Ectodermal cell (in vitro differentiated cells): ENCODE results near the gene ADAMTS3.

Source experiments
- H3K27ac ChIP-seq: 2 replicates; pipeline ENCODE4 v1.7.0; 2013; ENCODE audit warnings: mild to moderate bottlenecking, low read depth, low read length; ENCODE audit not compliant: insufficient read depth, poor library complexity, severe bottlenecking
- H3K27me3 ChIP-seq: 2 replicates; pipeline ENCODE4 v1.7.0; 2013; ENCODE audit warnings: mild to moderate bottlenecking, low read length; ENCODE audit not compliant: insufficient read depth, control insufficient read depth, poor library complexity, severe bottlenecking
- H3K36me3 ChIP-seq: one replicate; pipeline ENCODE4 v1.7.0; 2013; ENCODE audit warnings: low read length; ENCODE audit not compliant: control insufficient read depth, insufficient read depth
- H3K4me1 ChIP-seq: one replicate; pipeline ENCODE4 v1.7.0; 2013; ENCODE audit warnings: low read length; ENCODE audit not compliant: control insufficient read depth, insufficient read depth
- H3K4me3 ChIP-seq: 2 replicates; pipeline ENCODE4 v1.7.0; 2013; ENCODE audit warnings: low read depth, low read length, control low read depth; ENCODE audit not compliant: insufficient read depth
- H3K9me3 ChIP-seq: 2 replicates; pipeline ENCODE4 v1.7.0; 2013; ENCODE audit warnings: mild to moderate bottlenecking, low read length, moderate library complexity; ENCODE audit not compliant: control insufficient read depth
- WGBS, 2 experiments: methylation state at CpG; one replicate each; pipeline ENCODE4 v1.1.7; 2013; ENCODE audit warnings: missing lambda C conversion rate in 2 of 2; 5-methylcytosine and 5-hydroxymethylcytosine counted together

ADAMTS3 gene

DNA sequence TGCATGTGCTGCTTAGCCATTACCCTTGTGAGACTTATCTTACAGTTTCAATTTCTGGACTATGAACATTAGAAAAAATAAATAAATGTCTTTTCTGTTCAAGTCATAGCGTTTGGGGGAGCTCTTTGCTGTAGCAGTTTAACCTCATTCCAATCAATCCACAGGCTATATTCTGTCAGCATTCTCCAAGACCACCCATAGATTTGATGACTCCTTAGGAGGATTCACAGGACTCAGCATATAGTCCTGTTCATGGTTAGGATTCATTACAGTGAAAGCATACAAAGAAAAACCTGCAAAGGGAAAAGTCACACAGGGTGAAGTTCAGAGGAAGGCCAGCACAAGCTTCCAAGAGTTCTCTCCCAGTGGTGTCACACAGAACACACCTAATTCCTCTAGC is 180.5 kb downstream of the ADAMTS3 start:
- H3K27ac ChIP-seq = no peak overlapping the region
- H3K4me1 ChIP-seq = peaks cover under 1% of the 10 kb centered on the region
- H3K4me3 ChIP-seq = no peak overlapping the region
- WGBS, 2 experiments = 93 to 100% methylated on average over 1 of the region's 1 CpG
- no peaks in the 10 kb centered on the region for H3K9me3 ChIP-seq
- H3K36me3 ChIP-seq = no peaks in the 10 kb centered on the region
- no peaks in the 10 kb centered on the region for H3K27me3 ChIP-seq

DNA sequence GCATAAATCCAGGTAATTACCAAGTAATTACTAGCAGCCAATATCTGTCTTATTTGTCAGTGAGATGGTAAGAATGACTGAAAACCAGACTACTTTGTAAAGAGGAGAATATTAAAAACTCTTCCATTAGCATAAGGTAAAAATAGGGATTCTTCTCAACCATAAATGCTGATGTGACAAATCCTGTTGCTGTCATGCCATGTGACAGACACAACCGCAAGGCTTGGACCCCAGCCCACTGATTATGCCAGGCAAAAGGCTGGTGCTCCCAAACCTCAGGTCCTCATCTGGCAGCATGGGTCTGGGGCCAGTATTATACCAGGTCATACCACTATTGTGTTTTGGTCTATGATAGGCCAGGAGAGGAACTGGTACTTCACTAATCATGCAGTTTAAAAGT is 181.1 kb downstream of the ADAMTS3 start:
- Histone ChIP-seq H3K27ac (no peak overlapping the region), H3K27me3 (no peaks in the 10 kb centered on the region), H3K9me3 (no peaks in the 10 kb centered on the region), H3K36me3 (no peaks in the 10 kb centered on the region), H3K4me3 (no peak overlapping the region), H3K4me1 (peaks cover 3% of the 10 kb centered on the region)
- 93 to 100% methylated on average over 1 of the region's 1 CpG for WGBS, 2 experiments

- 77 to 82% methylated on average over 3 of the region's 3 CpGs for WGBS, 2 experiments
- no peak overlapping the region for H3K4me3 ChIP-seq
- peaks cover 3% of the 10 kb centered on the region for H3K4me1 ChIP-seq
- H3K27me3 ChIP-seq = no peaks in the 10 kb centered on the region
- no peaks in the 10 kb centered on the region for H3K36me3 ChIP-seq
- H3K27ac ChIP-seq = no peak overlapping the region
- no peaks in the 10 kb centered on the region for H3K9me3 ChIP-seq
Measured at GRCh38 chr4:72383439-72383838, 185.6 kb downstream of the ADAMTS3 start.

DNA sequence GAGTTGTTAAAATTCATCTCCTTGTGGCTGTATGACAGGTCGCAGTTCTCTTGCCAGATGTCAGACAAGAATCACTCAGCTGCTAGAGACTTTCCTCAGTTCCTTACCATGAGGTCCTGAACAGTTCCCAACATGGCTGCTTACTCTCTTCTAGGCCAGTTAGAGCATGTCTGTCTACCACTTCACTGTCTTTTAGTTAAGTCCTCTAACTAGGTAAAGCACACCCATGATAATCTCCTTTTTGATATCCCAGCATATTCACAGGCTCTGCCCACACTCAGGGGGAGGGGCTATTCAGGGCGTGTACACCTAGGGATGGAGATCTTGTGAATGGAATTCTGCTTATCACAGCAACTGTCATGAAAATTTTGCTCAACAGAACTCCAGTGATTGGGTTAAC is 190.1 kb downstream of the ADAMTS3 start:
- H3K27ac ChIP-seq = no peak overlapping the region
- WGBS, 2 experiments = 90 to 97% methylated on average over 2 of the region's 2 CpGs
- no peaks in the 10 kb centered on the region for H3K27me3 ChIP-seq
- H3K36me3 ChIP-seq = no peaks in the 10 kb centered on the region
- no peak overlapping the region for H3K4me3 ChIP-seq
- no peaks in the 10 kb centered on the region for H3K9me3 ChIP-seq
- peaks cover 3% of the 10 kb centered on the region for H3K4me1 ChIP-seq

DNA sequence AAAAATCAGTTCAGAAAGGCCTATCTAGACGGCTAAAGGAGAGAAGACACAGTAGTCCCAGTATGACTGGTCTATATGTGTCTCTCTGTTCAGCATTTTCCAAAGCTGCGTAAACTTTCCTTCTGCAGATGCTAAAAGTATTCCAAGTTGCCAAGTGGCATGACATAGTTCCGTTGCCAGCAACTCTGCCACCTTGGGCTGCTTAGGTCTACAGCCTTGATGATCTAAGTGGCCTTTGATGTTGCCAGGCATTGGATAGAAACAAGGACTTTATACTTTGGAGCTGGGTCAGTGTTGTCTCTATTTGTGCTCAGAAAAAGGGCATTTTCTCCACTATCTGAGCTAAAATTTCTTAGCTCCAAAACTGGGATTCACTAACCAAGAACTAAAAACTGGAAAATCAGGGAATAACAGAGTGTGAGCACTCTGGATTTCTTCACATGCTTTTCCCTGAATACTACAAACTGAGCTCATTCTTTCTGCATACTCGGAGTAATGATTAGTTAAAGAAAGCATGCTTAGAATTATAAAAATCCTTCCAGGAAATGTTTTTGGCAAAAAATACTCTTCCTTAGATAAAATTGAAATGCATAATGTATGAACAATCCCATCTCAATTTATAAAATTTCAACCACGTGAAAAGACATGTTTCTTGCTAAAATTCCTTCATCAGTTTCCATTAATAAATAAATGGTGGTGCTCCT is 191.4 kb downstream of the ADAMTS3 start:
- Histone ChIP-seq H3K27ac (no peak overlapping the region), H3K27me3 (no peaks in the 10 kb centered on the region), H3K36me3 (no peaks in the 10 kb centered on the region), H3K4me3 (no peak overlapping the region), H3K4me1 (no peaks in the 10 kb centered on the region), H3K9me3 (no peaks in the 10 kb centered on the region)
- 93 to 95% methylated on average over 3 to 4 of the region's 5 CpGs for whole genome bisulfite sequencing, 2 experiments

GRCh38 chr4:72376901-72377300 is 192.1 kb downstream of the ADAMTS3 start:
- H3K27ac ChIP-seq = no peak overlapping the region
- no peaks in the 10 kb centered on the region for H3K36me3 ChIP-seq
- H3K9me3 ChIP-seq = no peaks in the 10 kb centered on the region
- no peak overlapping the region for H3K4me3 ChIP-seq
- no peaks in the 10 kb centered on the region for H3K4me1 ChIP-seq
- no peaks in the 10 kb centered on the region for H3K27me3 ChIP-seq

GRCh38 chr4:72375073-72375736 is 193.8 kb downstream of the ADAMTS3 start:
- WGBS, 2 experiments = 94 to 99% methylated on average over 4 of the region's 4 CpGs
- Histone ChIP-seq H3K36me3 (no peaks in the 10 kb centered on the region), H3K4me3 (no peak overlapping the region), H3K27me3 (no peaks in the 10 kb centered on the region), H3K9me3 (no peaks in the 10 kb centered on the region), H3K4me1 (no peaks in the 10 kb centered on the region), H3K27ac (no peak overlapping the region)

DNA sequence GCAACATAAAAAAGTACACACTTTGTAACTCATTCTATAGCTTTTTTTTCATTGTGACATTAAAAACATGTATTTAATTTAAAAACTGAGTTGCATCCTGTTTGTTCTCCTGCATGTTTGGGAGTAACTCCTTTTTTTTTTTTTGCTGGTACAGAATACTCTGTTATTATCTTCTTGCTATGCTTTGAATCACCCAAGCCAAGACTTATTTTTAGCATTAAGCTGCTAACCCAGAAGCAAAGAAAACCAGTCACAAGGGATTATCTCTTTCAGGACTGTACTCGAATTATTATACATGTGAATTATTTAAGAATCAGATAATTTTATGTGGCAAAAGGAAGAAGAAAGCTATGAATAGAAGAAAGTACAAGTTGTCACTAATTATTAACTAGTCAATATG is 194.9 kb downstream of the ADAMTS3 start:
- Histone ChIP-seq H3K27ac (no peak overlapping the region), H3K27me3 (no peaks in the 10 kb centered on the region), H3K9me3 (no peaks in the 10 kb centered on the region), H3K4me1 (no peaks in the 10 kb centered on the region), H3K36me3 (no peaks in the 10 kb centered on the region), H3K4me3 (no peak overlapping the region)
- WGBS, 2 experiments = 100% methylated on average over 1 of the region's 1 CpG; no CpG with 5 or more reads in 1 of the 2 experiments

GRCh38 chr4:72366601-72367000 is 202.4 kb downstream of the ADAMTS3 start:
- Histone ChIP-seq H3K4me1 (no peaks in the 10 kb centered on the region), H3K9me3 (no peaks in the 10 kb centered on the region), H3K27me3 (no peaks in the 10 kb centered on the region), H3K36me3 (no peaks in the 10 kb centered on the region), H3K27ac (no peak overlapping the region), H3K4me3 (no peak overlapping the region)

- Histone ChIP-seq H3K9me3 (no peaks in the 10 kb centered on the region), H3K36me3 (no peaks in the 10 kb centered on the region), H3K27ac (no peak overlapping the region), H3K4me1 (no peaks in the 10 kb centered on the region), H3K4me3 (no peak overlapping the region), H3K27me3 (no peaks in the 10 kb centered on the region)
- 91 to 92% methylated on average over 3 to 4 of the region's 4 CpGs for WGBS, 2 experiments
Measured at GRCh38 chr4:72365981-72366380, 203.0 kb downstream of the ADAMTS3 start.
